Brain microvascular endothelial cell (primary cell): Measurements from ENCODE around the gene STAG2.
"Not testable (repeated sequence)": the region's sequence is repeated elsewhere in the genome, so short reads cannot be mapped to it uniquely, and the experiment has no call there.

ENCODE experiments used
- DNase-seq: peaks from one replicate; pipeline ENCODE4 v3.0.0-alpha.2; 2020
- H3K27ac ChIP-seq: fragments of 250-450 bp; sonication (Bioruptor Pico); 2 replicates; pipeline ENCODE4 v1.5.1; 2020; ENCODE audit warnings: mild to moderate bottlenecking, moderate library complexity
- H3K27me3 ChIP-seq: fragments of 250-450 bp; sonication (Bioruptor Pico); replicated peaks from 2 replicates; pipeline ENCODE4 v1.5.1; 2020; ENCODE audit warnings: mild to moderate bottlenecking
- H3K36me3 ChIP-seq: fragments of 250-450 bp; sonication (Bioruptor Pico); replicated peaks from 2 replicates; pipeline ENCODE4 v1.5.1; 2020; ENCODE audit warnings: mild to moderate bottlenecking
- H3K4me3 ChIP-seq: 2 replicates; pipeline ENCODE4 v1.5.1; 2011; ENCODE audit warnings: low read depth, mild to moderate bottlenecking, control low read depth, low read length, moderate library complexity
- CTCF ChIP-seq: IDR thresholded peaks from 2 replicates; pipeline ENCODE4 v1.5.1; 2011; ENCODE audit warnings: low read depth, mild to moderate bottlenecking, moderate library complexity, low read length, control low read depth, inconsistent platforms; ENCODE audit errors: missing control alignments
- in situ Hi-C: cut with HindIII; loops from 2 replicates; pipeline ENCODE4 v1.10.0; 2017; ENCODE audit warnings: low sequenced_read_pairs, low pct_ligation_motif_present

STAG2 gene

GRCh38 chrX:124117325-124117724, 155.8 kb downstream of the STAG2 start:
- in situ Hi-C loops: no loop called here
- no peak overlapping the region for H3K4me3 ChIP-seq

DNA sequence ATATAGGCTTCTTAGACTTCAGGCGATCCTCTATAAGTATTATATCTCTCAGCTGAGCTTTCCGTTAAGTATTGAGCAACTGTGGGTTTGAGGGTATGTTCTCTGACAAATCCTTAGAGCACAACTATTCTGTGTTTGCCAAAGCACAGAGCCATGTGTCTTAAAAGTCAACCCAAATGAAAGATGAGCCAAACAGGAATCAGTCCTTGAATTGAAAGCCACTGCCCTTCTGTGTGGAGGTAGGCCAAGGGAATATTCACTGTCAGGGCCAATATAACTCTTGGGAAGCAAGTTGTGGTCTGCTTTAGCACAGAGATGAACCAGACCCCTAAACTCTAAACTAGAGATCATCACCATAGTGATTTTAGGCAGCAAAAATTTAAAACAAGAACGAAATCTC, 164.0 kb downstream of the STAG2 start:
- in situ Hi-C loops: no loop called here
- no peaks in the 10 kb centered on the region for H3K27me3 ChIP-seq
- H3K36me3 ChIP-seq: no peaks in the 10 kb centered on the region
- H3K27ac ChIP-seq: no peak overlapping the region
- H3K4me3 ChIP-seq: no peak overlapping the region
- no peak for DNase-seq
- TF ChIP-seq CTCF: no peak

More at GRCh38 chrX:124117325-124117724, 155.8 kb downstream of the STAG2 start:
- Histone ChIP-seq H3K27me3 (no peaks in the 10 kb centered on the region), H3K27ac (no peak overlapping the region), H3K36me3 (no peaks in the 10 kb centered on the region)
- TF ChIP-seq CTCF: no peak
- no peak for DNase-seq

DNA sequence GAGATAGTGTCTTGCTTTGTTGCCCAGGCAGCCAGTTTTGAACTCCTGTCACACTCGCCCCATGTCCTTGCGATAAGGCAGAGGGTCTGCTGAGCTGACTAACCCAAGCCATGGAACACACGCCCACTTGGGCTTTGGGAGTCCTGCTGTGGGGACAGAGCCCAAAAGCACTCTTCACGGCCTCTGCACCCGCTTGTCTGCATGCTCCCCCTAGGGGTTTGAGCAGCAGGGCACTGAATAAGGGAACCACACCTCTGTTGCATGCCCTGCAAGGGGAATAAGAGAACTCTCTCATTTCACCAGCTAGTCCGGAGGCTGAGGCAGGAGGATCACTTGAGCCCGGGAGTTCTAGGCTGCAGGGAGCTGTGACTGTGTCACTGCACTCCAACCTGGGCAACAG, 166.0 kb downstream of the STAG2 start:
- Histone ChIP-seq H3K4me3 (no peak overlapping the region), H3K27ac (no peak overlapping the region), H3K27me3 (no peaks in the 10 kb centered on the region), H3K36me3 (no peaks in the 10 kb centered on the region)
- in situ Hi-C loops: no loop called here
- no peak for DNase-seq
- TF ChIP-seq CTCF: no peak

DNA sequence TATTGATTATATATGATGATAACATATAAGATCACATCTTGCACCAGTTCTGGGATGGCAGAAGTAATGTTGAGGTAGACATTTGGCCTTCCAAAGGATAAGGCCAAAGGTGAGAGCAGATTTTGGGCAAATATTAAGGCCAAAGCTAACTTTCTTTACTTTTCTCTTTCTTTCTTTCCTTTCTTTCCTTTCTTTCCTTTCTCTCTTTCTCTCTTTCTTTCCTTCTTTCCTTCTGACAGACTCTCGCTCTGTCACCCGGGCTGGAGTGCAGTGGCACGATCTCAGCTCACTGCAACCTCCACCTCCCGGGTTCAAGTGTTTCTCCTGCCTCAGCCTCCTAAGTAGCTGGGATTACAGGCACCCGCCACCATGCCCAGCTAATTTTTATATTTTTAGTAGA, 170.9 kb downstream of the STAG2 start:
- H3K27me3 ChIP-seq, DNase-seq, in situ Hi-C loops, H3K4me3 ChIP-seq, H3K27ac ChIP-seq, H3K36me3 ChIP-seq: not testable (repeated sequence)

GRCh38 chrX:124145749-124146148, 184.2 kb downstream of the STAG2 start:
- H3K36me3 ChIP-seq: no peaks in the 10 kb centered on the region
- TF ChIP-seq CTCF: no peak
- in situ Hi-C loops: no loop called here
- H3K27me3 ChIP-seq: no peaks in the 10 kb centered on the region
- H3K27ac ChIP-seq: no peak overlapping the region
- DNase-seq: no peak
- H3K4me3 ChIP-seq: no peak overlapping the region

DNA sequence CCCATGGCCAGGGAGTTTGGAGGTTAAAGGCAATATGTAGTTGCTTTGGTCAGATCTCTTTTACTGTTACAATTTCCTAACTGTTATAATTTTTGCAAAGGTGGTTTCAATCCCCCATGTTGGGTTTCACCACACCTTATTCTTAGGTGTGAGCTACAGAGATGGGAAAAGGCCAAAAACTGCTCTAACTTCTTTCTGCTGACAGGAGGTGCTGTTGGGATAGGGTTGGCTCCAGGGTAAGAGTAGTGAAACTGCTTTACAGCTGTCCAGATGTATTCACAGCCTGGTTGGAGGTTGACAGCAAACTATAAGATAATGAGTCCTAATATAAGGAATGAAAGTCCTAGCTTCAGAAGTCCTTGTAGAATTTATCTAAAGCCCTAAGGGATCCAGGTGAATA, 189.7 kb downstream of the STAG2 start:
- Histone ChIP-seq H3K36me3 (no peaks in the 10 kb centered on the region), H3K4me3 (no peak overlapping the region), H3K27ac (no peak overlapping the region), H3K27me3 (no peaks in the 10 kb centered on the region)
- no peak for DNase-seq
- TF ChIP-seq CTCF: no peak
- in situ Hi-C loops: no loop called here
